ENCODE data around the gene RFT1. TPM values are rescaled to one million over a fixed set of nuclear protein-coding genes. Genes with fewer than 3 reads are reported as not detected.
A peak's percentile ranks its signal among the peaks of the same experiment; 100 is the strongest.

Gene RFT1
- total and polyA plus RNA-seq, 2 of the 13 experiments (the other 11 are each of a cell fraction or from before 2014, with no cell fraction given): 23.2 to 37.0 TPM

DNA sequence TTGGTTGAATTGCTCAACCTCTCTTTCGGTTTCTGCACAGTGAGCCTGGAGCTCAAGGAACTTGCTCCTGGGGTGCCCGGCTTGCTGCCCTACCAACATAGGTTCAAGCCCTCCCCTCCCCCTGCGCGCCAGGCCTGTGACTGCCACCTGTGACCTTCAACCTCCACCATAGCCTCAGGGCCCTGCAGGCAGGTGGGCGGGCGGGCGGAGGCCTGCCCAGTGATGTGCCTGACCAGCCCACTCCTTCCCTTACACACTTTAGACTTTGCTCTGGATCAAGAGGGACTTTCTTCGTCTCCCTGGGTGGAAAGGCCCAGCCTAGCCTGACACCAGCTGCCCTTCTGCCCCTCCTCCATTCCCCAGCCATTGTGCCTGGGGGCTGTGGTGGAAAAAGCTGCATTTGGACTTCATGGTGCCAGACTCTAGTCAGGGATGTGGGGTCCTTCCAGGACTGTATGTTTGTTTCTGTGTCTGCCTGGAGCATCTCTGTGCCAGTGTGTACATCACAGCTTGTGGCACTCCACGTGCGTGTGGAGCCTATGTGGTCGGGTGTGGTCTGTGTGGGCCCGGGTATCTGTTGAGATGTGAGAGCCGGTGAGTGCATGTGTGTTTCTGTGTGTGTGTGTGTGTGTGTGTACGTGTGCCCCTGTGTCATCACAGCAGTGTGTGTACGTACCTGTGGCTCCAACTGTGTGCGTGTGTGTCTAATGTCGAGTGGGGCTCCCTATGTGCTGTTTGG lies 40.3 kb upstream of the RFT1 start (continued):
- TF ChIP-seq, protein P1, sequence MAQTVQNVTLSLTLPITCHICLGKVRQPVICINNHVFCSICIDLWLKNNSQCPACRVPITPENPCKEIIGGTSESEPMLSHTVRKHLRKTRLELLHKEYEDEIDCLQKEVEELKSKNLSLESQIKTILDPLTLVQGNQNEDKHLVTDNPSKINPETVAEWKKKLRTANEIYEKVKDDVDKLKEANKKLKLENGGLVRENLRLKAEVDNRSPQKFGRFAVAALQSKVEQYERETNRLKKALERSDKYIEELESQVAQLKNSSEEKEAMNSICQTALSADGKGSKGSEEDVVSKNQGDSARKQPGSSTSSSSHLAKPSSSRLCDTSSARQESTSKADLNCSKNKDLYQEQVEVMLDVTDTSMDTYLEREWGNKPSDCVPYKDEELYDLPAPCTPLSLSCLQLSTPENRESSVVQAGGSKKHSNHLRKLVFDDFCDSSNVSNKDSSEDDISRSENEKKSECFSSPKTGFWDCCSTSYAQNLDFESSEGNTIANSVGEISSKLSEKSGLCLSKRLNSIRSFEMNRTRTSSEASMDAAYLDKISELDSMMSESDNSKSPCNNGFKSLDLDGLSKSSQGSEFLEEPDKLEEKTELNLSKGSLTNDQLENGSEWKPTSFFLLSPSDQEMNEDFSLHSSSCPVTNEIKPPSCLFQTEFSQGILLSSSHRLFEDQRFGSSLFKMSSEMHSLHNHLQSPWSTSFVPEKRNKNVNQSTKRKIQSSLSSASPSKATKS (CRISPR knock-in tag; IDR thresholded peaks at IDR 0.05): no peak
- TF ChIP-seq, protein P2, sequence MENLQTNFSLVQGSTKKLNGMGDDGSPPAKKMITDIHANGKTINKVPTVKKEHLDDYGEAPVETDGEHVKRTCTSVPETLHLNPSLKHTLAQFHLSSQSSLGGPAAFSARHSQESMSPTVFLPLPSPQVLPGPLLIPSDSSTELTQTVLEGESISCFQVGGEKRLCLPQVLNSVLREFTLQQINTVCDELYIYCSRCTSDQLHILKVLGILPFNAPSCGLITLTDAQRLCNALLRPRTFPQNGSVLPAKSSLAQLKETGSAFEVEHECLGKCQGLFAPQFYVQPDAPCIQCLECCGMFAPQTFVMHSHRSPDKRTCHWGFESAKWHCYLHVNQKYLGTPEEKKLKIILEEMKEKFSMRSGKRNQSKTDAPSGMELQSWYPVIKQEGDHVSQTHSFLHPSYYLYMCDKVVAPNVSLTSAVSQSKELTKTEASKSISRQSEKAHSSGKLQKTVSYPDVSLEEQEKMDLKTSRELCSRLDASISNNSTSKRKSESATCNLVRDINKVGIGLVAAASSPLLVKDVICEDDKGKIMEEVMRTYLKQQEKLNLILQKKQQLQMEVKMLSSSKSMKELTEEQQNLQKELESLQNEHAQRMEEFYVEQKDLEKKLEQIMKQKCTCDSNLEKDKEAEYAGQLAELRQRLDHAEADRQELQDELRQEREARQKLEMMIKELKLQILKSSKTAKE (CRISPR knock-in tag; IDR thresholded peaks at IDR 0.05; ENCODE audit: borderline replicate concordance): peak; percentile 16; the same call in 1 of the 2 replicates
- TF ChIP-seq IKZF1 (IDR thresholded peaks at IDR 0.05) (no peak), NBN (conservative IDR thresholded peaks at IDR 0.05) (no peak), HOXA9 (CRISPR knock-in tag; IDR thresholded peaks at IDR 0.05; ENCODE audit: borderline replicate concordance) (no peak), MIER2 (CRISPR knock-in tag; IDR thresholded peaks at IDR 0.05) (no peak; the same call in 1 of the 2 replicates), ZNF30 (CRISPR knock-in tag; IDR thresholded peaks at IDR 0.05) (no peak), RFX3 (CRISPR knock-in tag; IDR thresholded peaks at IDR 0.05) (no peak), TAF15 (IDR thresholded peaks at IDR 0.05; ENCODE audit: low read depth, low read length, poor library complexity, severe bottlenecking) (peak; percentile 45), GZF1 (CRISPR knock-in tag; IDR thresholded peaks at IDR 0.05) (no peak), ZSCAN25 (CRISPR knock-in tag; IDR thresholded peaks at IDR 0.05) (peak; percentile 62), HNRNPUL1 (IDR thresholded peaks at IDR 0.05; ENCODE audit: low read depth, low read length) (no peak), HOXA3 (CRISPR knock-in tag; IDR thresholded peaks at IDR 0.05) (peak; percentile 75), ZNF468 (CRISPR knock-in tag; IDR thresholded peaks at IDR 0.05) (no peak), MAF1 (CRISPR knock-in tag; IDR thresholded peaks at IDR 0.05; ENCODE audit: borderline replicate concordance) (no peak), SOX13 (IDR thresholded peaks at IDR 0.05) (peak; percentile 15; the same call in 1 of the 2 replicates), SOX13 (CRISPR knock-in tag; conservative IDR thresholded peaks at IDR 0.05 in 1 of 2, IDR thresholded peaks at IDR 0.05 in 1 of 2) (peak in 1 of 2 experiments; percentile 61; a peak in 1 of 4 replicates), NONO (IDR thresholded peaks at IDR 0.05) (no peak), NONO (CRISPR knock-in tag; conservative IDR thresholded peaks at IDR 0.05) (peak; percentile 68), SPEN (CRISPR knock-in tag; IDR thresholded peaks at IDR 0.05; ENCODE audit: low read depth) (no peak), ZFY (CRISPR knock-in tag; IDR thresholded peaks at IDR 0.05) (no peak; the same call in 1 of the 2 replicates), ZBTB34 (CRISPR knock-in tag; IDR thresholded peaks at IDR 0.05) (peak; percentile 88; the same call in 1 of the 2 replicates), ZNF660 (CRISPR knock-in tag; IDR thresholded peaks at IDR 0.05; ENCODE audit: borderline replicate concordance, low read depth) (no peak)
- TF ChIP-seq, protein P3, sequence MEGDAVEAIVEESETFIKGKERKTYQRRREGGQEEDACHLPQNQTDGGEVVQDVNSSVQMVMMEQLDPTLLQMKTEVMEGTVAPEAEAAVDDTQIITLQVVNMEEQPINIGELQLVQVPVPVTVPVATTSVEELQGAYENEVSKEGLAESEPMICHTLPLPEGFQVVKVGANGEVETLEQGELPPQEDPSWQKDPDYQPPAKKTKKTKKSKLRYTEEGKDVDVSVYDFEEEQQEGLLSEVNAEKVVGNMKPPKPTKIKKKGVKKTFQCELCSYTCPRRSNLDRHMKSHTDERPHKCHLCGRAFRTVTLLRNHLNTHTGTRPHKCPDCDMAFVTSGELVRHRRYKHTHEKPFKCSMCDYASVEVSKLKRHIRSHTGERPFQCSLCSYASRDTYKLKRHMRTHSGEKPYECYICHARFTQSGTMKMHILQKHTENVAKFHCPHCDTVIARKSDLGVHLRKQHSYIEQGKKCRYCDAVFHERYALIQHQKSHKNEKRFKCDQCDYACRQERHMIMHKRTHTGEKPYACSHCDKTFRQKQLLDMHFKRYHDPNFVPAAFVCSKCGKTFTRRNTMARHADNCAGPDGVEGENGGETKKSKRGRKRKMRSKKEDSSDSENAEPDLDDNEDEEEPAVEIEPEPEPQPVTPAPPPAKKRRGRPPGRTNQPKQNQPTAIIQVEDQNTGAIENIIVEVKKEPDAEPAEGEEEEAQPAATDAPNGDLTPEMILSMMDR (CRISPR knock-in tag; IDR thresholded peaks at IDR 0.05): no peak
